HS-5 (cell line): ENCODE results near the gene COCH.
"Not testable (repeated sequence)": the region's sequence is repeated elsewhere in the genome, so short reads cannot be mapped to it uniquely, and the experiment has no call there.

ENCODE experiments used
- DNase-seq: peaks from one replicate; pipeline ENCODE4 v3.0.0-alpha.2; 2012; ENCODE audit warnings: low read depth

Gene COCH

DNA sequence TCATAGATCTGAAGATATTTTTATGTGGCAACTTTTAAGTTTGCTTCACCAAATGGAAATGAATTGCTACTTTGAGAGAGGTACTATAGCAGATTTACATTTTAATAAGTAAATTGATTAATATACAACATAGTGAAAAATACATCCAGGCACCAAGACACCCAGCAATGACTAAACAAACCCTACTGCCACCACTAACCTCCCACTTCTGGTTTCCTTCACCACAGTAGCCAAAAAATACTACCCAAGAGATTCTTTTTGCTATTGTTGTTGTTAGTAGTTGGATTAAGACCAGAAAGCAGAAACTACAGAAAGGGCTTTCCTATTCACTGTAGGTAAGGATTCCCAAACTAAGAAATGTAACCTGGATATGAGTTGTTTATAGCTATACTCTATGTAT is 54.1 kb downstream of the COCH start:
- no peak for DNase-seq

DNA sequence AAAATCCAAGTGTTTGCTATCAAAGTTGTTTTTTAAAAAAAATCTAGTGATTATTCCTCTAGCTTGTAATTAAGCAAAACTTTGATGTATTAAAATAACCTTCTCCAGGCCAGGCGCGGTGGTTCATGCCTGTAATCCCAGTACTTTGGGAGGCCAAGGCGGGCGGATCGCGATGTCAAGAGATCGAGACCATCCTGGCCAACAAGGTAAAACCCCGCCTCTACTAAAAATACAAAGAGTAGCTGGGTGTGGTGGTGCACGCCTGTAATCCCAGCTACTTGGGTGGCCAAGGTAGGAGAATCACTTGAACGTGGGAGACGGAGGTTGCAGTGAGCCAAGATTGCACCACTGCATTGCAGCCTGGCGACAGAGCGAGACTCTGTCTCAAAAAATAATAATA is 59.6 kb downstream of the COCH start:
- not testable (repeated sequence) for DNase-seq

GRCh38 chr14:30935445-30935844 is 61.1 kb downstream of the COCH start:
- peak; percentile 8 for DNase-seq

GRCh38 chr14:30938617-30939016 is 64.3 kb downstream of the COCH start:
- no peak for DNase-seq
